Measurements from ENCODE around the gene RPS6KB2. TPM values are rescaled to one million over a fixed set of nuclear protein-coding genes. Genes with fewer than 3 reads are reported as not detected.

Gene RPS6KB2
- total and polyA plus RNA-seq, 10 of the 15 experiments (the other 5 are each of a cell fraction or from before 2014, with no cell fraction given): 0.39 to 101 (median 58.4) TPM

- DNase-seq (ENCODE audit: low read depth, low spot score): no peak
- Histone ChIP-seq H4K20me1 (ENCODE audit: control insufficient read depth, insufficient read depth) (no peaks in the 10 kb centered on the region; the same call in 1 of the 2 replicates), H3K27me3 (replicated peaks in 1 of 2; ENCODE audit: control insufficient read depth in 2 of 2, insufficient read depth in 2 of 2, low read length in 1 of 2) (no peaks in the 10 kb centered on the region), H3K9me3 (replicated peaks; ENCODE audit: control insufficient read depth, insufficient read depth, low read length) (no peaks in the 10 kb centered on the region), H3K79me2 (ENCODE audit: control insufficient read depth, insufficient read depth, low read length) (peaks cover 42% of the 10 kb centered on the region), H3K9ac (ENCODE audit: control insufficient read depth, insufficient read depth, low read length) (no peak overlapping the region), H3K4me2 (ENCODE audit: control insufficient read depth, insufficient read depth) (no peak overlapping the region), H2AFZ (ENCODE audit: control insufficient read depth, low read depth, low read length) (no peak overlapping the region), H3K4me3 (no peak overlapping the region), H3K27ac (ENCODE audit: control insufficient read depth, insufficient read depth) (no peak overlapping the region), H3K4me1 (ENCODE audit: control insufficient read depth, insufficient read depth, low read length) (peaks cover 23% of the 10 kb centered on the region), H3K36me3 (ENCODE audit: control insufficient read depth in 2 of 2, insufficient read depth in 2 of 2, low read length in 1 of 2) (peaks cover 23 to 27% of the 10 kb centered on the region in 2 experiments)
- 92% methylated on average over 19 of the region's 19 CpGs for WGBS (ENCODE audit: insufficient coverage, insufficient replicate concordance, low lambda C conversion rate, missing lambda C conversion rate)
- BruUV-seq (replicated peaks): no TSS peak
- RAD21 ChIA-PET (ENCODE audit: unreplicated experiment): no interaction called here
- CTCF ChIA-PET: interaction anchor here (0.9 to 1.5 kb wide), 4 partner anchors 14 to 110 kb away, joined by 3 to 5 read pairs (median 3); partner anchors contain the start of gene PITPNM1
- SMC1A ChIA-PET (ENCODE audit: uncharacterized antibody, unreplicated experiment): interaction anchor here (0.8 to 1.1 kb wide), 2 partner anchors 41 to 89 kb away, joined by 3 read pairs; no protein-coding TSS in a partner anchor
- no peak for FAIRE-seq
- intact Hi-C loops (cut with micrococcal nuclease; ENCODE audit: unreplicated experiment): no loop called here
- in situ Hi-C loops (cut with MboI): no loop called here
- POLR2A ChIA-PET: no interaction called here
- ATAC-seq: no peak
- no peak for TF ChIP-seq NFYA (IDR thresholded peaks at IDR 0.05; ENCODE audit: borderline replicate concordance, low read depth, low read length)
- no peak for TF ChIP-seq NFYB (IDR thresholded peaks at IDR 0.05; ENCODE audit: insufficient read depth, low read depth, low read length)
- TF ChIP-seq CHD1 (IDR thresholded peaks at IDR 0.05; ENCODE audit: low read depth, low read length): no peak
- no peak for TF ChIP-seq IRF5 (IDR thresholded peaks at IDR 0.05; ENCODE audit: borderline replicate concordance)
- TF ChIP-seq JUNB (IDR thresholded peaks at IDR 0.05): no peak
- no peak for TF ChIP-seq REST (IDR thresholded peaks at IDR 0.05; ENCODE audit: low read depth, low read length)
- TF ChIP-seq PML (IDR thresholded peaks at IDR 0.05; ENCODE audit: low read length): no peak
- TF ChIP-seq ZSCAN29 (IDR thresholded peaks at IDR 0.05): no peak
- no peak for TF ChIP-seq IRF3 (IDR thresholded peaks at IDR 0.05)
- no peak for TF ChIP-seq SUPT20H (IDR thresholded peaks at IDR 0.05; ENCODE audit: borderline replicate concordance, control insufficient read depth, low read depth, low read length)
- no peak for TF ChIP-seq RFX5 (IDR thresholded peaks at IDR 0.05; ENCODE audit: low read depth, low read length)
- TF ChIP-seq ZNF207 (IDR thresholded peaks at IDR 0.05; ENCODE audit: borderline replicate concordance): no peak
- no peak for TF ChIP-seq ZBTB4 (CRISPR knock-in tag; IDR thresholded peaks at IDR 0.05)
- no peak for TF ChIP-seq POLR2AphosphoS2 (IDR thresholded peaks at IDR 0.05; ENCODE audit: low read depth, low read length)
Observed at GRCh38 chr11:67395555-67396258, 32.6 kb upstream of the RPS6KB2 start.
